ENCODE measurements around the gene SLC25A10.

DNA sequence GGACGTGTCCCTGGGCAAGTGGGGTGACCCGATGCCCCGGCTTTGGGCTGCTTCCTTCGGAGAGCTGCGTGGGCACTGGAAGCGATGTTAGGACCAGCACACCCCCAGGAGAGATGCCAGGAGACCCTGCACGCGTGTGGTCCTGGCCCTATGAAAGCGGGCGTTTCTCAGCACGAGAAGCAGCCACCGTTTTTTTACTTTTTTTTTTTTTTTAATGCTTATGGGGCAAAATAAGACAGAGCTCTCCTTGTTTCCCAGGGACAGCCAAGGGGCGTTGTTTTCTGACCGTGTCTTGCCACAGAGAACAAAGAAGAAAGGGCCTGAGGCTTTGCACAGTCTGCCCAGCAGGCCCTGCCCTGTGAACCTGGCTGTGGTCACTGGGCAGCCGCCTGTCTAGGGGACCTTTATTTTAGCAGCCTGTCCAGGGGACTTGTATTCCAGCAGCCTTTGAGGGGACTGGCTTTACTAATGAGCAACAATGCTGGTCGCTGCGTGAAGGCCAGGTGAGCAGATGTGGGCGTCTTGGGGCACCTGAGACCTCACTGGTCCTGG is 996 bp downstream of the SLC25A10 start:
- TF ChIP-seq POLR2A (IDR thresholded peaks at IDR 0.05; ENCODE audit: low read depth, low read length) (no peak), ASH2L (IDR thresholded peaks at IDR 0.05; ENCODE audit: borderline replicate concordance, low read depth) (no peak), EZH2 (IDR thresholded peaks at IDR 0.05; ENCODE audit: borderline replicate concordance, control insufficient read depth, low read depth, low read length) (no peak), BHLHE40 (IDR thresholded peaks at IDR 0.05; ENCODE audit: borderline replicate concordance in 1 of 2, low read depth in 2 of 2, low read length in 1 of 2) (no peak)

Measured in GM12878 (cell line).